GM21723 (cell line): ENCODE data around the gene USP28.
"Not testable (repeated sequence)": the region's sequence is repeated elsewhere in the genome, so short reads cannot be mapped to it uniquely, and the experiment has no call there.

Experiments
- ATAC-seq: cut with Tn5 transposase; IDR thresholded peaks from one replicate; pipeline ENCODE4 v1.9.1; 2021; ENCODE audit warnings: mild to moderate bottlenecking, moderate library complexity; ENCODE audit not compliant: unreplicated experiment

USP28 gene

GRCh38 chr11:113840932-113841664 lies 34.3 kb downstream of the USP28 start:
- no peak for ATAC-seq

- ATAC-seq, result peak; percentile 88
Observed at GRCh38 chr11:113839842-113840241, 35.5 kb downstream of the USP28 start.

GRCh38 chr11:113838005-113838404 lies 37.4 kb downstream of the USP28 start:
- ATAC-seq, result no peak

- ATAC-seq, result no peak
Observed at GRCh38 chr11:113835306-113835705, 40.1 kb downstream of the USP28 start.

GRCh38 chr11:113833151-113833550 lies 42.2 kb downstream of the USP28 start:
- no peak for ATAC-seq

- peak; percentile 94 for ATAC-seq
Observed at GRCh38 chr11:113831314-113831713, 44.1 kb downstream of the USP28 start.

- no peak for ATAC-seq
Observed at GRCh38 chr11:113829751-113830150, 45.6 kb downstream of the USP28 start.

- no peak for ATAC-seq
Observed at GRCh38 chr11:113828191-113828590, 47.2 kb downstream of the USP28 start.

- ATAC-seq, result no peak
Observed at GRCh38 chr11:113827477-113827876, 47.9 kb downstream of the USP28 start.

- no peak for ATAC-seq
Observed at GRCh38 chr11:113818426-113818825, 56.9 kb downstream of the USP28 start.

GRCh38 chr11:113817626-113818025 lies 57.7 kb downstream of the USP28 start:
- no peak for ATAC-seq

- no peak for ATAC-seq
Observed at GRCh38 chr11:113817162-113817561, 58.2 kb downstream of the USP28 start.

GRCh38 chr11:113814181-113814580 lies 61.2 kb downstream of the USP28 start:
- no peak for ATAC-seq

GRCh38 chr11:113808931-113809330 lies 66.4 kb downstream of the USP28 start:
- ATAC-seq, result no peak

GRCh38 chr11:113806406-113806805 lies 69.0 kb downstream of the USP28 start:
- ATAC-seq, result peak; percentile 57

- ATAC-seq, result no peak
Observed at GRCh38 chr11:113805640-113806039, 69.7 kb downstream of the USP28 start.

GRCh38 chr11:113802621-113803020 lies 72.8 kb downstream of the USP28 start:
- no peak for ATAC-seq

GRCh38 chr11:113796663-113797259 lies 78.6 kb downstream of the USP28 start:
- ATAC-seq, result peak; percentile 72

GRCh38 chr11:113789675-113790320 lies 85.6 kb downstream of the USP28 start:
- ATAC-seq, result no peak

GRCh38 chr11:113789016-113789415 lies 86.4 kb downstream of the USP28 start:
- not testable (repeated sequence) for ATAC-seq

- ATAC-seq, result no peak
Observed at GRCh38 chr11:113782134-113782533, 93.2 kb downstream of the USP28 start.

- no peak for ATAC-seq
Observed at GRCh38 chr11:113781682-113782081, 93.7 kb downstream of the USP28 start.
